HEK293 (cell line): ENCODE measurements around the gene FOXB1.

Experiments
- CTCF ChIA-PET: fragments of 350-600 bp; formaldehyde crosslinking; extraction: SDS; loops from one replicate; lab custom pipeline; 2021; ENCODE audit warnings: antibody characterized with exemption; lab: Yijun Ruan, JAX
- POLR2A ChIA-PET: fragments of 300-600 bp; formaldehyde crosslinking; extraction: SDS; loops from one replicate; lab custom pipeline; 2020; ENCODE audit warnings: antibody characterized with exemption, inconsistent platforms; lab: Yijun Ruan, JAX
- H3K27ac ChIP-seq: fragments of 200-500 bp; sonication (Bioruptor generic); 2 replicates; pipeline ENCODE4 v1.5.1; 2014; ENCODE audit warnings: low read depth, low read length, control low read depth, inconsistent platforms; ENCODE audit errors: extremely low read depth
- H3K36me3 ChIP-seq, 2 experiments: fragments of 200-500 bp in 1 of 2; sonication (Bioruptor generic) in 1 of 2; 1 replicate in 1 of 2; 2 replicates in 1 of 2; pipeline ENCODE4 v1.5.1; 2014 to 2017; ENCODE audit warnings: inconsistent platforms in 2 of 2, low read length in 2 of 2; ENCODE audit not compliant: control insufficient read depth in 2 of 2, insufficient read depth in 1 of 2
- H3K4me1 ChIP-seq: fragments of 200-500 bp; sonication (Bioruptor generic); 2 replicates; pipeline ENCODE4 v1.5.1; 2014; ENCODE audit warnings: mild to moderate bottlenecking, low read length, inconsistent platforms; ENCODE audit not compliant: control insufficient read depth, insufficient read depth
- H3K4me3 ChIP-seq: 2 replicates; pipeline ENCODE4 v1.5.1; 2011; ENCODE audit warnings: low read depth, mild to moderate bottlenecking, control low read depth, low read length, moderate library complexity
- H3K9me3 ChIP-seq: fragments of 200-500 bp; sonication (Bioruptor generic); 2 replicates; pipeline ENCODE4 v1.5.1; 2014; ENCODE audit warnings: low read depth, low read length, inconsistent platforms; ENCODE audit not compliant: control insufficient read depth, insufficient read depth
- IKZF3 ChIP-seq: fragments of 450-650 bp; IDR thresholded peaks from 2 replicates; pipeline ENCODE4 v1.5.0; 2018; ENCODE audit warnings: missing biosample characterization, mild to moderate bottlenecking, missing genetic modification characterization, moderate library complexity
- SCRT2 ChIP-seq: fragments of 450-650 bp; formaldehyde crosslinking; IDR thresholded peaks from 2 replicates; pipeline ENCODE4 v1.5.1; 2016; ENCODE audit warnings: missing biosample characterization, missing genetic modification characterization
- TCF7L2 ChIP-seq: IDR thresholded peaks from 2 replicates; pipeline ENCODE4 v1.6.1; 2011; ENCODE audit warnings: low read depth, mild to moderate bottlenecking, inconsistent platforms, low read length, moderate library complexity, borderline replicate concordance
- ZBTB21 ChIP-seq: fragments of 450-650 bp; formaldehyde crosslinking; IDR thresholded peaks from 2 replicates; pipeline ENCODE4 v1.5.1; 2017; ENCODE audit warnings: missing biosample characterization, missing genetic modification characterization
- ZBTB48 ChIP-seq: fragments of 450-650 bp; formaldehyde crosslinking; IDR thresholded peaks from 2 replicates; pipeline ENCODE4 v1.5.1; 2016; ENCODE audit warnings: missing biosample characterization, missing genetic modification characterization
- ZNF10 ChIP-seq: fragments of 450-650 bp; formaldehyde crosslinking; IDR thresholded peaks from 2 replicates; pipeline ENCODE4 v1.5.1; 2017; ENCODE audit warnings: missing biosample characterization, missing genetic modification characterization
- ZNF112 ChIP-seq: fragments of 450-650 bp; formaldehyde crosslinking; IDR thresholded peaks from 2 replicates; pipeline ENCODE4 v1.5.0; 2017; ENCODE audit warnings: missing biosample characterization, missing genetic modification characterization
- ZNF223 ChIP-seq: fragments of 450-650 bp; formaldehyde crosslinking; IDR thresholded peaks from 2 replicates; pipeline ENCODE4 v1.5.1; 2016; ENCODE audit warnings: missing biosample characterization, missing genetic modification characterization
- ZNF335 ChIP-seq: fragments of 450-650 bp; formaldehyde crosslinking; conservative IDR thresholded peaks from 2 replicates; pipeline ENCODE4 v1.5.1; 2016; ENCODE audit warnings: missing biosample characterization, missing genetic modification characterization
- ZNF394 ChIP-seq: fragments of 450-650 bp; formaldehyde crosslinking; IDR thresholded peaks from 2 replicates; pipeline ENCODE4 v1.5.1; 2016; ENCODE audit warnings: missing biosample characterization, missing genetic modification characterization, mild to moderate bottlenecking, moderate library complexity, borderline replicate concordance
- ZNF510 ChIP-seq: fragments of 450-650 bp; formaldehyde crosslinking; IDR thresholded peaks from 2 replicates; pipeline ENCODE4 v1.5.1; 2018; ENCODE audit warnings: mild to moderate bottlenecking, missing genetic modification characterization, missing biosample characterization; ENCODE audit not compliant: insufficient replicate concordance
- ZNF600 ChIP-seq: fragments of 450-650 bp; formaldehyde crosslinking; IDR thresholded peaks from 2 replicates; pipeline ENCODE4 v1.5.1; 2016; ENCODE audit warnings: missing biosample characterization, missing genetic modification characterization
- ZNF660 ChIP-seq: fragments of 450-650 bp; IDR thresholded peaks from 2 replicates; pipeline ENCODE4 v1.5.1; 2018; ENCODE audit warnings: missing biosample characterization, mild to moderate bottlenecking, missing genetic modification characterization
- ZNF76 ChIP-seq: fragments of 450-650 bp; formaldehyde crosslinking; IDR thresholded peaks from 2 replicates; pipeline ENCODE4; 2016; ENCODE audit warnings: low read depth, missing biosample characterization, missing genetic modification characterization, borderline replicate concordance
- ZNF792 ChIP-seq: fragments of 450-650 bp; formaldehyde crosslinking; IDR thresholded peaks from 2 replicates; pipeline ENCODE4 v1.5.1; 2016; ENCODE audit warnings: missing biosample characterization, missing genetic modification characterization
- ZSCAN16 ChIP-seq: fragments of 450-650 bp; formaldehyde crosslinking; IDR thresholded peaks from 2 replicates; pipeline ENCODE4 v1.5.1; 2016; ENCODE audit warnings: missing biosample characterization, missing genetic modification characterization
- TF ChIP-seq, protein P1 (sequence below): fragments of 450-650 bp; formaldehyde crosslinking; IDR thresholded peaks from 2 replicates; pipeline ENCODE4 v1.5.1; 2016; ENCODE audit warnings: missing biosample characterization, missing genetic modification characterization
- TF ChIP-seq, protein P2 (sequence below): fragments of 450-650 bp; formaldehyde crosslinking; IDR thresholded peaks from 2 replicates; pipeline ENCODE4 v1.5.1; 2016; ENCODE audit warnings: missing biosample characterization, missing genetic modification characterization
- TF ChIP-seq, protein P3 (sequence below): fragments of 450-650 bp; formaldehyde crosslinking; IDR thresholded peaks from 2 replicates; pipeline ENCODE4 v1.5.1; 2017; ENCODE audit warnings: missing biosample characterization, mild to moderate bottlenecking, missing genetic modification characterization, moderate library complexity
- TF ChIP-seq, protein P4 (sequence below): fragments of 450-650 bp; formaldehyde crosslinking; optimal IDR thresholded peaks from 2 replicates; pipeline ENCODE3; 2016; ENCODE audit warnings: missing biosample characterization, mild to moderate bottlenecking, missing genetic modification characterization
- TF ChIP-seq, protein P5 (sequence below): fragments of 450-650 bp; formaldehyde crosslinking; IDR thresholded peaks from 2 replicates; pipeline ENCODE4 v1.5.1; 2017; ENCODE audit warnings: missing biosample characterization, missing genetic modification characterization
- TF ChIP-seq, protein P6 (sequence below): fragments of 450-650 bp; formaldehyde crosslinking; IDR thresholded peaks from 2 replicates; pipeline ENCODE4 v1.5.1; 2016; ENCODE audit warnings: missing biosample characterization, missing genetic modification characterization

The FOXB1 gene

DNA sequence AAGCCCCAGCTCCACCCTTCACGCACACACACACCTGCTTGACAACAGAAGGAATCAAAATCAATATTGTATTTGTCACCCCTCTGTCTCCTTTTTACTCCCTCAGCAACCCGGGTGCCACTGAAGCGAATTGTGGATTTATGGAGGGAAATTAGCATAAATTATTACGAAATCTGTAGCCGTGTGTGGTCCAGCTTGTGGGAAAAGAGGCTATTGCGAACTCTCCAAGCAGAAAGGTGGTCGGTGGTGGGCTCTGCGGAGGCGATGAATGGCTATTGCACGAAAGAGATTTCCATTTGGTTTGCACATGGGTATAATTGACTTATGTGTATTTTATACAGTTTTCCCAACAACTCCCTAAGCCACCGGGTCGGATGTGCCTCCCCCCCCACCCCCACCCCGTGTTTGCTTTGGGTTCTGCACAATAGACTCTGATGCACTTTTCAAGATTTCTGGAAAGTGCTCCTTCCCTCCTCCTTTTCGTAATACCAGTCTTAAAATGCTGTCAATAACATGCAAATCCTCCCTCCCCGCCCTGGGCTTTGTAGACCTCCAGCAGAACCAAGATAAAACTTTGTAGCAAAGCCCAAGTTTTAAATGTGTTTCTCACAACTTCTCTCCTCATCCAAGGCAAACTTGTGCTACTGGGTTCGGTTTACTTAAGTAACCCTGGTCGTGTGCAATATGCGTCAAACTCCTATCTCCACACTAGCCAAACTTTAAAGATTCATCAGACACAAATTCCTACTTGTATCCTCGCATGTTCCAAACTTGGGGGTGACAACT lies 3.1 kb upstream of the FOXB1 start (continued):
- TF ChIP-seq ZNF792 (tag by site-specific recombination), result no peak

DNA sequence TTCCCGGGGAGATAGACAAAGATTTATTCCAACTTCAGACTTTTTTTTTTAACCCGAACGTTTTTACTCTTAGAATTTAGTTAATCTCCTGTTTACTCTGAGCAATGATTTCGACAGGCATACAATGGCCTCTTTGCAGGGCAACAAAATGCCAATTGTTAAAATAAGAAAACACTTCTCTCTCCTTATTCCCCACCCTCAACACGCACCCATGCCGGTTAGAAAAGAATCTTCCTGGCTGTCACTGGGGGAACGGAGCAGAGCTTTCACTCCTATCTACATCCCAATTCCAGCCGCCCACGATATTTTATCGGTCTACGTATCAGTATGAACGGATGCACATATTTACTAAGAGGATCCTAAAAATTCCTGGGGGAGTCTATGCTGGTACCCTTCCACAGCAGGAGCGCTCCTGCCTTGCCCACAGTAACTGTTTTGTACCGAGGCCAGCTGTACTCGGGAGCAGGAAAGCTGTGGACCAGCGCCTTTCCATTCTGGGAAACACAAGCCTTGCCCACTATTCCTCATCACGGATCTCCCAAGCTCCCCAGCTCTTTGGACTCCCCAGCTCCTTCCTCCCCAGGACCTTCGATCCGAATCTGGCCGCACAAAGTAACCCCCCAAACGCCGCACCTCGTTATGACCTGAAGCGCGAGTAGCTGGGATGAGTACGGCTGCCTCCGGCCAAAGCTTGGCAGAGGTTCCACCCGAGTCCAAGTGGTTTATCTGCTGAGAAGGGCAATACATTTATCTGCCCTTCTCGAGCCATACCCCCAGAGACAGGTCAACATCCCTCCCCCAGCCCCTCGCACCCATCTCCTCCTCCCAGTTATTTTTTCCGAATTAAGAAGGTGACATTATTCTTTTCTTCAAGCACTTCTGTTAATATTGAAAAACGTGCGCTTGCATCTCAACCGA lies 2.2 kb upstream of the FOXB1 start:
- ChIA-PET POLR2A (no interaction called here), CTCF (interaction anchor here (0.6 to 0.7 kb wide), 3 partner anchors 49 to 374 kb away, joined by 3 read pairs; no protein-coding TSS in a partner anchor)
- H3K9me3 ChIP-seq, result no peaks in the 10 kb centered on the region
- H3K4me1 ChIP-seq, result peaks cover 25% of the 10 kb centered on the region
- no peak overlapping the region for H3K4me3 ChIP-seq
- H3K36me3 ChIP-seq, result no peaks in the 10 kb centered on the region
- peak overlapping the region; percentile 90 for H3K27ac ChIP-seq
- no peak for TF ChIP-seq ZBTB21 (tag by site-specific recombination)
- TF ChIP-seq, protein P1, sequence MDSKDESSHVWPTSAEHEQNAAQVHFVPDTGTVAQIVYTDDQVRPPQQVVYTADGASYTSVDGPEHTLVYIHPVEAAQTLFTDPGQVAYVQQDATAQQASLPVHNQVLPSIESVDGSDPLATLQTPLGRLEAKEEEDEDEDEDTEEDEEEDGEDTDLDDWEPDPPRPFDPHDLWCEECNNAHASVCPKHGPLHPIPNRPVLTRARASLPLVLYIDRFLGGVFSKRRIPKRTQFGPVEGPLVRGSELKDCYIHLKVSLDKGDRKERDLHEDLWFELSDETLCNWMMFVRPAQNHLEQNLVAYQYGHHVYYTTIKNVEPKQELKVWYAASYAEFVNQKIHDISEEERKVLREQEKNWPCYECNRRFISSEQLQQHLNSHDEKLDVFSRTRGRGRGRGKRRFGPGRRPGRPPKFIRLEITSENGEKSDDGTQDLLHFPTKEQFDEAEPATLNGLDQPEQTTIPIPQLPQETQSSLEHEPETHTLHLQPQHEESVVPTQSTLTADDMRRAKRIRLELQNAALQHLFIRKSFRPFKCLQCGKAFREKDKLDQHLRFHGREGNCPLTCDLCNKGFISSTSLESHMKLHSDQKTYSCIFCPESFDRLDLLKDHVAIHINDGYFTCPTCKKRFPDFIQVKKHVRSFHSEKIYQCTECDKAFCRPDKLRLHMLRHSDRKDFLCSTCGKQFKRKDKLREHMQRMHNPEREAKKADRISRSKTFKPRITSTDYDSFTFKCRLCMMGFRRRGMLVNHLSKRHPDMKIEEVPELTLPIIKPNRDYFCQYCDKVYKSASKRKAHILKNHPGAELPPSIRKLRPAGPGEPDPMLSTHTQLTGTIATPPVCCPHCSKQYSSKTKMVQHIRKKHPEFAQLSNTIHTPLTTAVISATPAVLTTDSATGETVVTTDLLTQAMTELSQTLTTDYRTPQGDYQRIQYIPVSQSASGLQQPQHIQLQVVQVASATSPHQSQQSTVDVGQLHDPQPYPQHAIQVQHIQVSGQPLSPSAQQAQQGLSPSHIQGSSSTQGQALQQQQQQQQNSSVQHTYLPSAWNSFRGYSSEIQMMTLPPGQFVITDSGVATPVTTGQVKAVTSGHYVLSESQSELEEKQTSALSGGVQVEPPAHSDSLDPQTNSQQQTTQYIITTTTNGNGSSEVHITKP (tag by site-specific recombination), result peak; percentile 74
- TF ChIP-seq ZNF394 (tag by site-specific recombination), result peak; percentile 34; the same call in 1 of the 2 replicates
- 0 out of 2 replicates have a peak, but pooled peaks have one; percentile 1 for TF ChIP-seq ZNF335 (tag by site-specific recombination)
- TF ChIP-seq ZNF660 (tag by site-specific recombination), result no peak
- no peak for TF ChIP-seq ZNF223 (tag by site-specific recombination)
- peak; percentile 43; the same call in 1 of the 2 replicates for TF ChIP-seq IKZF3
- TF ChIP-seq ZNF76, result peak; percentile 47; the same call in 1 of the 2 replicates
- no peak for TF ChIP-seq TCF7L2
- TF ChIP-seq, protein P2, sequence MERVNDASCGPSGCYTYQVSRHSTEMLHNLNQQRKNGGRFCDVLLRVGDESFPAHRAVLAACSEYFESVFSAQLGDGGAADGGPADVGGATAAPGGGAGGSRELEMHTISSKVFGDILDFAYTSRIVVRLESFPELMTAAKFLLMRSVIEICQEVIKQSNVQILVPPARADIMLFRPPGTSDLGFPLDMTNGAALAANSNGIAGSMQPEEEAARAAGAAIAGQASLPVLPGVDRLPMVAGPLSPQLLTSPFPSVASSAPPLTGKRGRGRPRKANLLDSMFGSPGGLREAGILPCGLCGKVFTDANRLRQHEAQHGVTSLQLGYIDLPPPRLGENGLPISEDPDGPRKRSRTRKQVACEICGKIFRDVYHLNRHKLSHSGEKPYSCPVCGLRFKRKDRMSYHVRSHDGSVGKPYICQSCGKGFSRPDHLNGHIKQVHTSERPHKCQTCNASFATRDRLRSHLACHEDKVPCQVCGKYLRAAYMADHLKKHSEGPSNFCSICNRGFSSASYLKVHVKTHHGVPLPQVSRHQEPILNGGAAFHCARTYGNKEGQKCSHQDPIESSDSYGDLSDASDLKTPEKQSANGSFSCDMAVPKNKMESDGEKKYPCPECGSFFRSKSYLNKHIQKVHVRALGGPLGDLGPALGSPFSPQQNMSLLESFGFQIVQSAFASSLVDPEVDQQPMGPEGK (tag by site-specific recombination), result no peak
- no peak for TF ChIP-seq ZNF112 (tag by site-specific recombination)
- no peak for TF ChIP-seq ZBTB48 (tag by site-specific recombination)
- TF ChIP-seq ZSCAN16 (tag by site-specific recombination), result no peak
- TF ChIP-seq, protein P3, sequence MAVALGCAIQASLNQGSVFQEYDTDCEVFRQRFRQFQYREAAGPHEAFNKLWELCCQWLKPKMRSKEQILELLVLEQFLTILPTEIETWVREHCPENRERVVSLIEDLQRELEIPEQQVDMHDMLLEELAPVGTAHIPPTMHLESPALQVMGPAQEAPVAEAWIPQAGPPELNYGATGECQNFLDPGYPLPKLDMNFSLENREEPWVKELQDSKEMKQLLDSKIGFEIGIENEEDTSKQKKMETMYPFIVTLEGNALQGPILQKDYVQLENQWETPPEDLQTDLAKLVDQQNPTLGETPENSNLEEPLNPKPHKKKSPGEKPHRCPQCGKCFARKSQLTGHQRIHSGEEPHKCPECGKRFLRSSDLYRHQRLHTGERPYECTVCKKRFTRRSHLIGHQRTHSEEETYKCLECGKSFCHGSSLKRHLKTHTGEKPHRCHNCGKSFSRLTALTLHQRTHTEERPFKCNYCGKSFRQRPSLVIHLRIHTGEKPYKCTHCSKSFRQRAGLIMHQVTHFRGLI (tag by site-specific recombination), result no peak
- TF ChIP-seq ZNF510 (tag by site-specific recombination), result no peak
- TF ChIP-seq, protein P4, sequence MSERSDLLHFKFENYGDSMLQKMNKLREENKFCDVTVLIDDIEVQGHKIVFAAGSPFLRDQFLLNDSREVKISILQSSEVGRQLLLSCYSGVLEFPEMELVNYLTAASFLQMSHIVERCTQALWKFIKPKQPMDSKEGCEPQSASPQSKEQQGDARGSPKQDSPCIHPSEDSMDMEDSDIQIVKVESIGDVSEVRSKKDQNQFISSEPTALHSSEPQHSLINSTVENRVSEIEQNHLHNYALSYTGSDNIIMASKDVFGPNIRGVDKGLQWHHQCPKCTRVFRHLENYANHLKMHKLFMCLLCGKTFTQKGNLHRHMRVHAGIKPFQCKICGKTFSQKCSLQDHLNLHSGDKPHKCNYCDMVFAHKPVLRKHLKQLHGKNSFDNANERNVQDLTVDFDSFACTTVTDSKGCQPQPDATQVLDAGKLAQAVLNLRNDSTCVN (tag by site-specific recombination), result peak; percentile 21
- TF ChIP-seq ZNF600 (tag by site-specific recombination), result peak; percentile 53; the same call in 1 of the 2 replicates
- TF ChIP-seq, protein P5, sequence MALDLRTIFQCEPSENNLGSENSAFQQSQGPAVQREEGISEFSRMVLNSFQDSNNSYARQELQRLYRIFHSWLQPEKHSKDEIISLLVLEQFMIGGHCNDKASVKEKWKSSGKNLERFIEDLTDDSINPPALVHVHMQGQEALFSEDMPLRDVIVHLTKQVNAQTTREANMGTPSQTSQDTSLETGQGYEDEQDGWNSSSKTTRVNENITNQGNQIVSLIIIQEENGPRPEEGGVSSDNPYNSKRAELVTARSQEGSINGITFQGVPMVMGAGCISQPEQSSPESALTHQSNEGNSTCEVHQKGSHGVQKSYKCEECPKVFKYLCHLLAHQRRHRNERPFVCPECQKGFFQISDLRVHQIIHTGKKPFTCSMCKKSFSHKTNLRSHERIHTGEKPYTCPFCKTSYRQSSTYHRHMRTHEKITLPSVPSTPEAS, result no peak
- no peak for TF ChIP-seq SCRT2 (tag by site-specific recombination)
- TF ChIP-seq, protein P6, sequence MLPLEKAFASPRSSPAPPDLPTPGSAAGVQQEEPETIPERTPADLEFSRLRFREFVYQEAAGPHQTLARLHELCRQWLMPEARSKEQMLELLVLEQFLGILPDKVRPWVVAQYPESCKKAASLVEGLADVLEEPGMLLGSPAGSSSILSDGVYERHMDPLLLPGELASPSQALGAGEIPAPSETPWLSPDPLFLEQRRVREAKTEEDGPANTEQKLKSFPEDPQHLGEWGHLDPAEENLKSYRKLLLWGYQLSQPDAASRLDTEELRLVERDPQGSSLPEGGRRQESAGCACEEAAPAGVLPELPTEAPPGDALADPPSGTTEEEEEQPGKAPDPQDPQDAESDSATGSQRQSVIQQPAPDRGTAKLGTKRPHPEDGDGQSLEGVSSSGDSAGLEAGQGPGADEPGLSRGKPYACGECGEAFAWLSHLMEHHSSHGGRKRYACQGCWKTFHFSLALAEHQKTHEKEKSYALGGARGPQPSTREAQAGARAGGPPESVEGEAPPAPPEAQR (tag by site-specific recombination), result no peak
- no peak for TF ChIP-seq ZNF10 (tag by site-specific recombination)
